WERI-Rb-1 (cell line): ENCODE data around the gene KIR2DL4.
"Not testable (repeated sequence)": the region's sequence is repeated elsewhere in the genome, so short reads cannot be mapped to it uniquely, and the experiment has no call there.

Experiments
- DNase-seq: peaks from one replicate; pipeline ENCODE4 v3.0.0-alpha.2; 2020
- H3K27ac ChIP-seq: fragments of 250-450 bp; sonication (Bioruptor Pico); 2 replicates; pipeline ENCODE4 v1.5.1; 2020; ENCODE audit warnings: mild to moderate bottlenecking, moderate library complexity
- H3K27me3 ChIP-seq: fragments of 250-450 bp; sonication (Bioruptor Pico); 2 replicates; pipeline ENCODE4 v1.5.1; 2021; ENCODE audit warnings: mild to moderate bottlenecking, low read depth, moderate library complexity; ENCODE audit not compliant: insufficient read depth, severe bottlenecking
- H3K36me3 ChIP-seq: fragments of 250-450 bp; sonication (Bioruptor Pico); 2 replicates; pipeline ENCODE4 v1.5.1; 2020; ENCODE audit warnings: mild to moderate bottlenecking, moderate library complexity
- H3K4me3 ChIP-seq: 2 replicates; pipeline ENCODE4 v1.5.1; 2011; ENCODE audit warnings: low read depth, mild to moderate bottlenecking, control low read depth, low read length
- H3K9me3 ChIP-seq: fragments of 250-450 bp; sonication (Bioruptor Pico); 2 replicates; pipeline ENCODE4 v1.5.1; 2021; ENCODE audit warnings: mild to moderate bottlenecking, moderate library complexity; ENCODE audit not compliant: severe bottlenecking
- CTCF ChIP-seq: IDR thresholded peaks from 2 replicates; pipeline ENCODE4 v1.5.1; 2011; ENCODE audit warnings: low read depth, mild to moderate bottlenecking, control low read depth, inconsistent platforms, low read length

KIR2DL4 gene

DNA sequence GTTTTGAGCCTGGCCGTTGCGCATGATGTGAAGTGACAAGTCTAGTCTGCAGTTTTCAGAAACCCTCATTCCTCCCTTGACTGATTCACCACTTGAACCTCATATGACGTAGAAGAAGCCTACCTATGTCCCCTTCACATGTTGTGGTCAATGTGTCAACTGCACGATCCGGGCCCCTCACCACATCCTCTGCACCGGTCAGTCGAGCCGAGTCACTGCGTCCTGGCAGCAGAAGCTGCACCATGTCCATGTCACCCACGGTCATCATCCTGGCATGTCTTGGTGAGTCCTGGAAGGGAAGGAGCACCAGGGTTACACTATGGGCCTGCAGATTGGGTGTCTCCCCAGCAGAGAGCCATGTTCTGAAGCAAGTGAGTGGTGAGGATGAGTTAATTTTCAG, at the start of gene KIR2DL4:
TSS of gene KIR2DL4 (plus strand) at position 201 of the 400 bp plus-strand sequence. CDS start at position 243, 42 bp downstream.
- no peaks in the 10 kb centered on the region for H3K36me3 ChIP-seq
- no peaks in the 10 kb centered on the region for H3K9me3 ChIP-seq
- H3K27ac ChIP-seq, result no peak within 1 kb of the TSS
- no peak for DNase-seq
- H3K4me3 ChIP-seq, result no peak within 1 kb of the TSS
- H3K27me3 ChIP-seq, result peaks cover 73% of the 10 kb centered on the region
- TF ChIP-seq CTCF, result no peak

- not testable (repeated sequence) for H3K27ac ChIP-seq, H3K4me3 ChIP-seq, H3K36me3 ChIP-seq, DNase-seq, H3K9me3 ChIP-seq, H3K27me3 ChIP-seq
Observed at GRCh38 chr19:54756204-54757110, 47.0 kb upstream of the KIR2DL4 start.

- not testable (repeated sequence) for H3K36me3 ChIP-seq, H3K9me3 ChIP-seq, H3K27ac ChIP-seq, H3K27me3 ChIP-seq, H3K4me3 ChIP-seq, DNase-seq
Observed at GRCh38 chr19:54758577-54758976, 44.8 kb upstream of the KIR2DL4 start.

- DNase-seq, result not testable (repeated sequence)
Observed at GRCh38 chr19:54764219-54764618, 39.2 kb upstream of the KIR2DL4 start.

DNA sequence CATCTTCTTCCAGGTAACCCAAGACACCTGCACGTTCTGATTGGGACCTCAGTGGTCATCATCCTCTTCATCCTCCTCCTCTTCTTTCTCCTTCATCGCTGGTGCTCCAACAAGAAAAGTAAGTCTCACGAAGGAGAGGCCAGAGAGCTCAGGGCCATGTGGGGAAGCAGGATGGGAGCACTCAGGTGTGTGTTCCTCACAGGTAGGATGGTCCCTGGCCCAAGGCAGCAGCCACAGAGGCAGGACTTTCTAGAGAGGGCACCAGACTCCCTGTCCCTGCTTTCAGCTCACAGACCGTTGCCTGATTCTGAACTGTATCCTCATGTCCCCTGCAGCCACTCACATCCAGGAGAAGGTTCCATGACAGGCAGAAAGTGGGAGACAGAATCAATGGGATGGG, 36.9 kb upstream of the KIR2DL4 start:
- H3K9me3 ChIP-seq, DNase-seq, H3K27ac ChIP-seq, H3K4me3 ChIP-seq, H3K27me3 ChIP-seq, H3K36me3 ChIP-seq: not testable (repeated sequence)

More at GRCh38 chr19:54764219-54764618, 39.2 kb upstream of the KIR2DL4 start:
- not testable (repeated sequence) for H3K36me3 ChIP-seq, H3K9me3 ChIP-seq, H3K27ac ChIP-seq, H3K27me3 ChIP-seq, H3K4me3 ChIP-seq

GRCh38 chr19:54769646-54770045, 33.8 kb upstream of the KIR2DL4 start, which contains the start of gene KIR2DL1:
TSS of gene KIR2DL1 (plus strand) at chr19:54769793. CDS start at chr19:54769851, 58 bp downstream.
- H3K36me3 ChIP-seq, H3K9me3 ChIP-seq, H3K27ac ChIP-seq, H3K4me3 ChIP-seq, DNase-seq: not testable (repeated sequence)
- peaks cover 12% of the 10 kb centered on the region for H3K27me3 ChIP-seq

GRCh38 chr19:54770511-54770910, 32.9 kb upstream of the KIR2DL4 start:
- H3K27ac ChIP-seq, H3K9me3 ChIP-seq: not testable (repeated sequence)

GRCh38 chr19:54771018-54771960, 32.1 kb upstream of the KIR2DL4 start:
- H3K27ac ChIP-seq, H3K9me3 ChIP-seq, H3K36me3 ChIP-seq, DNase-seq, H3K27me3 ChIP-seq, H3K4me3 ChIP-seq: not testable (repeated sequence)

More at GRCh38 chr19:54770511-54770910, 32.9 kb upstream of the KIR2DL4 start:
- H3K4me3 ChIP-seq, H3K27me3 ChIP-seq, DNase-seq, H3K36me3 ChIP-seq: not testable (repeated sequence)

GRCh38 chr19:54772666-54773065, 30.7 kb upstream of the KIR2DL4 start:
- not testable (repeated sequence) for H3K9me3 ChIP-seq

GRCh38 chr19:54775095-54775815, 28.2 kb upstream of the KIR2DL4 start:
- peaks cover 22% of the 10 kb centered on the region for H3K27me3 ChIP-seq
- not testable (repeated sequence) for H3K36me3 ChIP-seq, H3K27ac ChIP-seq, H3K4me3 ChIP-seq, DNase-seq, H3K9me3 ChIP-seq

More at GRCh38 chr19:54772666-54773065, 30.7 kb upstream of the KIR2DL4 start:
- not testable (repeated sequence) for H3K36me3 ChIP-seq, H3K27ac ChIP-seq, H3K4me3 ChIP-seq, DNase-seq
- H3K27me3 ChIP-seq, result peaks cover 18% of the 10 kb centered on the region

DNA sequence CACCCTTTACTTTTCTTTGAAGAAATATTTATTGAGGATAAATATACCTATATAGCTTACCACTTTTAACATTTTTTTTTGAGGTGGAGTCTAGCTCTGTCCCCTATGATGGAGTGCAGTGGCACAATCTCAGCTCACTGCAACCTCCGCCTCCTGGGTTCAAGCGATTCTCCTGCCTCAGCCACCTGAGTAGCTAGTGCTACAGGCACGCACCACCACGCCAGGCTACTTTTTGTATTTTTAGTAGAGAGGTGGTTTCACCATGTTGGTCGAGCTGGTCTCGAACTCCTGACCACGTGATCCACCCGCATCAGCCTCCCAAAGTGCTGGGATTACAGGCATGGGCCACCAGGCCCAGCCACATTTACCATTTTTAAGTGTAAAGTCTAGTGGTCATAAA, 27.6 kb upstream of the KIR2DL4 start:
- H3K4me3 ChIP-seq, H3K36me3 ChIP-seq, H3K27ac ChIP-seq, H3K9me3 ChIP-seq, DNase-seq: not testable (repeated sequence)
- peaks cover 20% of the 10 kb centered on the region for H3K27me3 ChIP-seq

DNA sequence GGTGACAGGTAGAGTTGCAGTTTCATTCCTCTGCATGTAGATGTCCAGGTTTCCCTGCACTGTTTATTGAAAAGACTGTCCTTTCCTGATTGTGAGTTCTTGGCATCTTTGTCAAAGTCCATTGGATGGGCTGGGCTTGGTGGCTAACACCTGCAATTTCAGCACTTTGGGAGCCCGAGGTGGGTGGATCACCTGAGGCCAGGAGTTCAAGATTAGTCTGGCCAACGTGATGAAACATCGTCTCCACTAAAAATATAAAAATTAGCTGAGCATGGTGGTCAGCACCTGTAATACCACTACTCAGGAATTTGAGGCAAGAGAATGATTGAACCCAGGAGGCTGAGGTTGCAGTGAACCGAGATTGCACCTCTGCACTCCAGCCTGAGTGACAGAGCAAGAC, 25.6 kb upstream of the KIR2DL4 start:
- DNase-seq, H3K36me3 ChIP-seq, H3K9me3 ChIP-seq, H3K27ac ChIP-seq, H3K4me3 ChIP-seq: not testable (repeated sequence)
- peaks cover 17% of the 10 kb centered on the region for H3K27me3 ChIP-seq
